Activated naive CD8-positive, alpha-beta T cell treated with anti-CD3 and anti-CD28 coated beads, Interleukin-2, amount 50 U/mL, for 16 hours (primary cell): ENCODE data around the gene PDLIM5.

Source experiments
- DNase-seq: peaks from one replicate; pipeline ENCODE4 v3.0.0-alpha.2; 2020; ENCODE audit warnings: low read depth, low spot score

Gene PDLIM5

GRCh38 chr4:94426783-94427182, 25.0 kb upstream of the PDLIM5 start:
- no peak for DNase-seq

DNA sequence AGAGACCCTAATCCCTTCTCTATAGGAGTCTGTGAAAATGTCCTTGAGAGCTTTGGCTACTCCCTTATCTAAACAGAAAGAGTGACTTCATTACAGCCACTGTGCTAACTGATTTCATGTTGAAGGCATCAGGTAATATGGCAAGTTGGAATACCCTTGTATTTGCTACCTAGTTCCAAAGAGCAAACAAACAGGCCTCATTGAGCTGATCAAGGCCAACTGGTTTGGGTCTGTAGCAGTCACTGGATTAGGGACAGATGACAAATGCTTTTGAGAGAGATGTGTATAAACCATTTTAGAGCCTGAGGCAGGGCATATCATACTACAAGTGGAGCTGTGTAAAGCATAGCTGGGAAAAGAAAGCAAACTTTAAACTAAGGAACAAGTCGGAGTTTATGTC, 22.9 kb upstream of the PDLIM5 start:
- DNase-seq: no peak

- DNase-seq: no peak
Measured at GRCh38 chr4:94430406-94430805, 21.3 kb upstream of the PDLIM5 start.

DNA sequence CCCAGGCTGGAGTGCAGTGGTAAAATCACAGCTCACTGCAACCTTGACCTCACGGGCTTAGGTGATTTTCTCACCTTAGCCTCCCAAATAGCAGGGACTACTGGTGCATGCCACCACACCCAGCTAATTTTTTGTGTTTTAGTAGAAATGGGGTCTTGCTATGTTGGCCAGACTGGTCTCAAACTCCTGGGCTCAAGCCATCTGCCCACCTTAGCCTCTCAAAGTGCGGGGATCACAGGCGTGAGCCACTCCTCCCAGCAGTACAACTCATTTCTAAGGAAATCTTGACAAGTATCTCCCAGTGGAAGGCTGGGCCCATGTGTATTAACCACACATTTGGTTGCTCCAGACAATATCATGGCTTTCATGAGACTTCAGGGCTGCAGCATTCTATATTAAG, 20.4 kb upstream of the PDLIM5 start:
- no peak for DNase-seq

GRCh38 chr4:94434505-94434904, 17.2 kb upstream of the PDLIM5 start:
- no peak for DNase-seq

- no peak for DNase-seq
Measured at GRCh38 chr4:94435874-94436273, 15.9 kb upstream of the PDLIM5 start.

DNA sequence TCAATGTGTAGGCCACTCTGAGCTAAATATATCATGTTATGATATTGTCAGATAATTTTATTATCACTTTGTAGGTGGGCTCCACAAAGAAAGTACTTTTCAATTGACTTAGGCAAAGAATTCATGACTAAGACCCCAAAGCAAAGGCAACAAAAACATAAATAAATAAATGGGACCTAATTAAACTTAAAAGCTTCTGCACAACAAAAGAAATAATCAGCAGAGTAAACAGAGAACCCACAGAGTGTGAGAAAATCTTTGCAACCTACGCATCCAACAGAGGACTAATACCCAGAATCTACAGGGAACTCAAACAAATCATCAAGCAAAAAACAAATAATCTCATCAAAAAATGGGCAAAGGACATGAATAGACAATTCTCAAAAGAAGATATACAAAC, 15.2 kb upstream of the PDLIM5 start:
- no peak for DNase-seq

- DNase-seq: no peak
Measured at GRCh38 chr4:94439606-94440005, 12.1 kb upstream of the PDLIM5 start.

- no peak for DNase-seq
Measured at GRCh38 chr4:94441838-94442237, 9.9 kb upstream of the PDLIM5 start.

DNA sequence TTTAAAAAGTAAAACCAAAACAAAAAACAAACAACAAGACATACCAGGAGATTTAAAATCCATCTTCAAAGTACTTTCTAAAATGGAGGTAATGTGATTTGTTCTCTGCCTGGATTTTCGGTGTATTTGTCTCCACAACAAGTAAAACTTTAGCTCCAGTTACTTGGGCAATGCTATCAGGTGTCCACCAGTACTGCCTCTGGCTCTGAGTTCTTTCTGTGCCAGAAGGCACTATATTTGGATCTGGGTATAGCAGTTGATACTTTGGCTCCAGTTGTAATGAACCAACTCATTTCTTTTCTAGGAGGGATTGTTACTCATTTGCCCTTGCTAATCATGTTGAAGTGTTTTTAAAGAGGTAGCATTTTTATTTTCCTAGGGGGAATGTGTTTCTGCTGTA, 9.5 kb upstream of the PDLIM5 start:
- no peak for DNase-seq

DNA sequence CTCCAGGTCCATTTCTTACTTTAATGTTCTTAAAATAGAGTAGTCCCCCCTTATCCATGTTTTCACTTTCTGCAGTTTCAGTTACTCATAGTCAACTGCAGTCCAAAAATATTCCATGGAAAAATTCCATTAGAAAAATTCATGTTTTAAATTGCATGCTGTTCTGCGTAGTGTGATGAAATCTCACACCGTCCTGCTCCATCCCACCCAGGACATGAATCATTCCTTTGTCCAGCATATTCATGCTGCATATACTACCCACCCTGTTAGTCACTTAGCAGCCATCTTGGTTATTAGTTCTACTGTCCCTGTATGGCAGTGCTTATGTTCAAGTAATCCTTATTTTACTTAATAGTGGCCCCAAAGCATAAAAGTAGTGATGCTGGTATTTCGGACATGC, 5.4 kb upstream of the PDLIM5 start:
- no peak for DNase-seq

- no peak for DNase-seq
Measured at GRCh38 chr4:94447754-94448411, 3.9 kb upstream of the PDLIM5 start.

DNA sequence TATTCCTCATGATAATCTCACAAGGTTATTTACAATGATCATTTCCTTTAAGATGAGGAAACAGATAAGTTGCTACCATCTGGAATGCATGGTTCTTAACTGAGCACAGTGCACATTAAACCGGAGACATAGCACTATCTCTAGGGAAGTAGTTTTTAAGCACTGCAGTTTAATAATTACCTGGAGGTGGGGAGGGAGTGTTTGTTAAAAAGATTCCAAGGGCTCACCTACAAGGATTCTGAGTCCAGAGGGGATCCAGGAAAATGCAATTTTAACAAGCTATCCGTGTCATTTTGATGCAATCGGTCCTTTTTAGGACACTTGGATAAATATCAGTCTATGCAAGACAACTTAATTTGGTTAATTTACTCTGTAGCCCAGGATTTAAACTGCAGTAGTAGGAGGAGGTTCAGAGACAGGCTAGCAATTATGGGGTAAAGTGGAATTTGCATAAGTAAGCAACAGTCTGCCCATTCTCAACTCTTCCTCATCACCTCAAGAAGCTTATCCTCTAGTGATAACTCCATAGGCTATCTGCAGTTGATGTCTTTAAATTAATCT, 2.8 kb upstream of the PDLIM5 start:
- DNase-seq: no peak

GRCh38 chr4:94451051-94451694, 569 bp upstream of the PDLIM5 start:
- no peak for DNase-seq

DNA sequence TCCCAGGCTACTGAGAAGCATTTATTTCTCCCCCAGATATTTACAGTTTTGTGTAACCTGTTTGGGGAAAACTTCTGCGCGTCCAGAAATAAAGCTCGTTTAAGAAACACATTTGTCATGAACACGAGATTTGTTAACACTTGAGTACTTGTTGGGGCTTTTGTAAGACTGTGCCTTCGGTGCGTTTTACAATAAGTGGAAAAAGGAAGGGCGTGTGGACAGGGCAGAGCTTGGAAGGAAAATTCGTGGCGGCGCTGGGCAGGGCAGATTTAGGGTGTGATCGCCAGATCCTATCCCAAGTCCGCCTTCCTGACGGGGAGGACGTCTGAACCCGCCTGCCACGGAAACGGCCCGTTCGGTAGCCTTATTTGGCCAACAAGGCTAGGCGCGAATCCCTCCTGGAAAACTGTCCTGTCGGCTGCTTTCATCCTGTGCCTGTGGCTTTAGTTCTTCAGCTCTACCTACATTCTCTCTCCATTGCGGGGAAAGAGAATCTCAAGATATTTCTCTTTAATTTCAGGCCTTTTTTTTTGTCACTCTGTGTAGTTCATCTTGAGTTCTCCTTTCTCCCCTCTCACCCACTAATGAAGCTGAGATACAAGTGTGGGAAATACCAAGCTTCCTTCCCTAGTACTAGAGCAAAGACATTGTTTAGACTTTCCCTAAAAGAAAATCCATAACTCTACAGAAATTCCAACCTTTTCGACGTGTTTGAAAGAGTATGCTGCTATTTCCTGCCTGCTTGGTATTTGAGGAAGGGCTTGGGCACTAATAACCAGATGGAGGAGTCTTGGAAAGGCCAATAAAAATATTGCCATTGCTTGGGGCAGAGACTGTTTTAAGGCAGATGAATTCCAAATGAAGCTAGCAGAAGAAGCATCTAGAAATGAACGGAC, 982 bp downstream of the PDLIM5 start:
- DNase-seq: no peak

DNA sequence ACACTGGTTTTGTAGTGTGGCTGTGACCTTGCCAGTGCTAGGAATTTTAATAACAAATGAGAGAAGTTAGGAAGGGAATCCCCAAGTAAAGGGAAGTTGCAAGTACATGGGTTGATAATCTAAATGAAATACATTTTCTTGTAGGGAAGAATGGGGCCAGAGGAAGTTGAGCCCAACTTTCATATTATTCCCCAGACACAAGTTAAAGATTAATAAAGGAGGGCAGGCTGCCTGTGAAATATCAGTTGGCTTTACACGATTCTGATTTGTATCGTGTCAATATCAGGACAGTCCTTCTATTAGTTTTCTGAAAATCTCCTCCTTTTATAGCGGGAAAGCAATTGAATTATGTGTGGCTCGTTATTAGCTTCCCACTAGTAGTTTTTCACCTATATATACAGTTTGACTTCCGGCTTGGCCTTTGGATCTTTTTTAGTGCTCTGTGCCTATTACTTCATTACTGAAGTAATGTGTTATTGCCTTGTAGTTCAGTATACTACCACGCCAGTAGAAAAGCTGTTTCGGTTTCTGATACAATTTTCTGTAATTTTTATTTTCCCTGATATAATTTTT, 1.7 kb downstream of the PDLIM5 start:
- DNase-seq: no peak

GRCh38 chr4:94454405-94454804, 2.7 kb downstream of the PDLIM5 start:
- DNase-seq: no peak

- DNase-seq: no peak
Measured at GRCh38 chr4:94455081-94455480, 3.3 kb downstream of the PDLIM5 start.

GRCh38 chr4:94457692-94458106, 6.0 kb downstream of the PDLIM5 start:
- DNase-seq: no peak

DNA sequence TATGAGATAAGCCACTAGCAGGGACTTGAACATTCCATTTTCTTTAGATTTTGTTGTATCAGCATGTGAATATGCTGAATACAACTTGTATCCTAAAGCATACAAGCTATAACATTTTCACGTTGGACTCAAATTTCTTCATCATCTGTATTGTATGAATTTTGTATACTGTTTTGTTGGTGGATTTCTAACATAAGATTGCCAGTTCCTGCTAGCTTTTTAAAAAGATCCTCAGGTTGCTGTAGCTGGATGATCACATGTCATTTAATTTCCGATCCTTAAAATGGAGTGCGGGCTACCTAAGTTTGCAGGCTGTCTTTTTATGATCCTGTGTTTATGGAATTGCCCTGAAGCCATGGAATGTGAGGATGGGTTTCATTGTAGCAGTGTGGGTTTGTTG, 6.9 kb downstream of the PDLIM5 start:
- DNase-seq: no peak

DNA sequence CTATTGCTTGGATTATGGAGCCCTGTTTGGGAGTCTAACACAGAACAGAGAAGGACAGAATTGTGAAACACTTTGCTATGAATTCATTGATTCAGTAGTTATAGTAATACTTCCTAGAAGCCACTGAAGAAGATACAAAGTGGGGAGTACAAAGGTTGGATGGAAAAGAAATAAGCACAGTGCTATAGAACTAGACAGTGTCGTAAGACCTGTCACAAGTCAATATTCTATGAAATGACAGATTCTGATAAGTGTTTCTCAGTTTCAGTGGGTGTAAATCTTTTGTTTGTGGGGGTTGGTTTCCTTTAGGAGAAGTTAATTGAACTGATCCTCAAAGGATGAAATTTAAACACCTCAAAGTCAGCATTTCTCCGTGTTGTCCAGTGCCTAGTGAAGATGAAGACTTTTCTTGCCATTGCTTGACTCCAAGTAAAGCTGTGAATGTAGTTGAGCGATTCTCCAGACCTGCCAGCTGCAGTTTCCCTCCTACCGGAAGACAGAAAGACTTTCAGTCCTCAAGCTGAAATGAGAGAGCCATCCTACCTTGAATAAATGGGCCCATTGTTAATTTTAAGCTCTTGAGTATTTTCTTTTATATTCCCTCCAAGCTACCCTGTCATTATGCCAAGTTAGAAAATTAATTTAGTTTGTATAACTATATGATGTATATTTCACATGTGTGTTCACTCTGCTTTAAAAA, 7.9 kb downstream of the PDLIM5 start:
- no peak for DNase-seq
